ENCODE data around the gene CTPS2. TPM values are rescaled to one million over a fixed set of nuclear protein-coding genes. Genes with fewer than 3 reads are reported as not detected.

Gene CTPS2
- total RNA-seq, 1 experiment from 2014 or later = 53.8 TPM

GRCh38 chrX:16558489-16558888, 154.0 kb downstream of the CTPS2 start:
- no peaks in the 10 kb centered on the region for H3K27me3 ChIP-seq (ENCODE audit: control insufficient read depth, insufficient read depth, low read length)
- no peak overlapping the region for H3K4me3 ChIP-seq (ENCODE audit: insufficient read depth, low read depth, low read length)
- DNase-seq = no peak
- H3K36me3 ChIP-seq (replicated peaks; ENCODE audit: control insufficient read depth, insufficient read depth, low read length) = no peaks in the 10 kb centered on the region

GRCh38 chrX:16552546-16552945, 159.9 kb downstream of the CTPS2 start:
- H3K36me3 ChIP-seq (replicated peaks; ENCODE audit: control insufficient read depth, insufficient read depth, low read length) = no peaks in the 10 kb centered on the region
- H3K27me3 ChIP-seq (ENCODE audit: control insufficient read depth, insufficient read depth, low read length) = no peaks in the 10 kb centered on the region
- no peak for DNase-seq
- no peak overlapping the region for H3K4me3 ChIP-seq (ENCODE audit: insufficient read depth, low read depth, low read length)

GRCh38 chrX:16547644-16548043, 164.8 kb downstream of the CTPS2 start:
- Histone ChIP-seq H3K36me3 (replicated peaks; ENCODE audit: control insufficient read depth, insufficient read depth, low read length) (no peaks in the 10 kb centered on the region), H3K27me3 (ENCODE audit: control insufficient read depth, insufficient read depth, low read length) (no peaks in the 10 kb centered on the region), H3K4me3 (ENCODE audit: insufficient read depth, low read depth, low read length) (no peak overlapping the region)
- DNase-seq = no peak

GRCh38 chrX:16544969-16545368, 167.5 kb downstream of the CTPS2 start:
- Histone ChIP-seq H3K4me3 (ENCODE audit: insufficient read depth, low read depth, low read length) (no peak overlapping the region), H3K36me3 (replicated peaks; ENCODE audit: control insufficient read depth, insufficient read depth, low read length) (no peaks in the 10 kb centered on the region), H3K27me3 (ENCODE audit: control insufficient read depth, insufficient read depth, low read length) (no peaks in the 10 kb centered on the region)
- no peak for DNase-seq

Other genes starting within 250 kb of the CTPS2 start
- not detected in 2 replicates for gene S100G, start 62.5 kb downstream of the CTPS2 start, total RNA-seq (2014; rRNA removed; shearing (Covaris generic))
- gene SYAP1, start 6.9 kb upstream of the CTPS2 start, total RNA-seq (2014; rRNA removed; shearing (Covaris generic)) = 21.7 and 28.5 TPM in 2 replicates
- gene TXLNG, start 73.8 kb upstream of the CTPS2 start, total RNA-seq (2014; rRNA removed; shearing (Covaris generic)) = 35.6 and 43.2 TPM in 2 replicates
- 158 and 198 TPM in 2 replicates for gene RBBP7, start 157.7 kb upstream of the CTPS2 start, total RNA-seq (2014; rRNA removed; shearing (Covaris generic))
- gene REPS2, start 234.0 kb upstream of the CTPS2 start, total RNA-seq (2014; rRNA removed; shearing (Covaris generic)) = 0.31 and 1.1 TPM in 2 replicates